Endothelial cell of umbilical vein (primary cell): ENCODE data around the gene SH3D19. TPM values are rescaled to one million over a fixed set of nuclear protein-coding genes. Genes with fewer than 3 reads are reported as not detected.

Source experiments
- BruUV-seq: library from RNA; stranded (reverse); fragments of 400-500 nt; replicated peaks from 2 replicates; lab custom pipeline; 2021; lab: Mats Ljungman, UMichigan
- CTCF ChIA-PET: fragments of 300-600, 350-600 bp; sonication (Branson Sonifier 250); formaldehyde crosslinking; loops from one replicate; lab custom pipeline; 2021; ENCODE audit warnings: antibody characterized with exemption, inconsistent platforms; lab: Charles Lee
- POLR2A ChIA-PET: fragments of 300-600, 350-600 bp; sonication (Branson Sonifier 250); formaldehyde crosslinking; loops from one replicate; lab custom pipeline; 2021; ENCODE audit warnings: antibody characterized with exemption, inconsistent platforms; lab: Charles Lee
- DNase-seq: peaks from one replicate; pipeline ENCODE4 v3.0.0-alpha.2; 2011; ENCODE audit warnings: low read depth, low spot score
- FAIRE-seq: peaks from 2 replicates; lab custom pipeline; 2011; peaks lifted over from hg19 to GRCh38; lab: Jason Lieb, UNC
- H2AFZ ChIP-seq: 2 replicates; pipeline ENCODE4 v1.6.0; 2012; ENCODE audit warnings: low read depth, low read length, control low read depth, inconsistent platforms
- H3K27ac ChIP-seq: 2 replicates; pipeline ENCODE4 v1.5.1; 2011; ENCODE audit warnings: low read depth, mild to moderate bottlenecking, control low read depth, low read length, moderate library complexity; ENCODE audit not compliant: insufficient read depth
- H3K27me3 ChIP-seq, 2 experiments: 2 replicates each; pipeline versions ENCODE4 v1.6.0 to v1.6.1; 2011; ENCODE audit warnings: low read length in 2 of 2, mixed read lengths in 1 of 2; ENCODE audit not compliant: control insufficient read depth in 2 of 2, insufficient read depth in 2 of 2
- H3K36me3 ChIP-seq, 2 experiments: 2 replicates in 1 of 2; 3 replicates in 1 of 2; pipeline ENCODE4 v1.5.1; 2011; ENCODE audit warnings: low read length in 2 of 2, mild to moderate bottlenecking in 1 of 2, moderate library complexity in 1 of 2; ENCODE audit not compliant: control insufficient read depth in 2 of 2, insufficient read depth in 2 of 2; ENCODE audit errors: extremely low read depth in 1 of 2
- H3K4me1 ChIP-seq: 3 replicates; pipeline ENCODE4 v1.5.1; 2011; ENCODE audit warnings: mild to moderate bottlenecking, low read length; ENCODE audit not compliant: control insufficient read depth, insufficient read depth; ENCODE audit errors: extremely low read depth
- H3K4me2 ChIP-seq: 2 replicates; pipeline ENCODE4 v1.6.1; 2011; ENCODE audit warnings: low read length, control low read depth, mixed read lengths; ENCODE audit not compliant: insufficient read depth
- H3K4me3 ChIP-seq, 3 experiments: fragments of 200-600 bp in 1 of 3; sonication (generic), shearing (Covaris generic) in 1 of 3; replicated peaks in 1 of 3; 2 replicates each; pipeline ENCODE4 v1.5.1; 2011 to 2016; ENCODE audit warnings: control low read depth in 3 of 3, low read length in 3 of 3, mild to moderate bottlenecking in 2 of 3, inconsistent platforms in 1 of 3, low read depth in 1 of 3, moderate library complexity in 1 of 3; ENCODE audit not compliant: insufficient read depth in 1 of 3
- H3K79me2 ChIP-seq: 2 replicates; pipeline ENCODE4 v1.6.0; 2012; ENCODE audit warnings: low read length, inconsistent platforms; ENCODE audit not compliant: control insufficient read depth, insufficient read depth
- H3K9ac ChIP-seq: replicated peaks from 2 replicates; pipeline ENCODE3; 2011; ENCODE audit warnings: low read length, control low read depth; ENCODE audit not compliant: insufficient read depth; ENCODE audit errors: extremely low read depth
- H3K9me1 ChIP-seq: replicated peaks from 3 replicates; pipeline ENCODE4 v1.6.0; 2011; ENCODE audit warnings: mild to moderate bottlenecking, low read length; ENCODE audit not compliant: control insufficient read depth, insufficient read depth; ENCODE audit errors: extremely low read depth
- H3K9me3 ChIP-seq: replicated peaks from 2 replicates; pipeline ENCODE4 v1.5.1; 2012; ENCODE audit warnings: low read length, inconsistent platforms; ENCODE audit not compliant: control insufficient read depth, insufficient read depth
- H4K20me1 ChIP-seq: replicated peaks from 2 replicates; pipeline ENCODE3; 2011; ENCODE audit warnings: mild to moderate bottlenecking, low read length; ENCODE audit not compliant: control insufficient read depth, insufficient read depth; ENCODE audit errors: extremely low read depth
- EZH2 ChIP-seq: IDR thresholded peaks from 2 replicates; pipeline ENCODE4 v1.6.1; 2012; ENCODE audit warnings: borderline replicate concordance, low read depth, mild to moderate bottlenecking, moderate library complexity, low read length, inconsistent platforms; ENCODE audit not compliant: severe bottlenecking
- FOS ChIP-seq: IDR thresholded peaks from 2 replicates; pipeline ENCODE4 v1.6.1; 2011; ENCODE audit warnings: mild to moderate bottlenecking, low read length, moderate library complexity, borderline replicate concordance; ENCODE audit not compliant: insufficient read depth
- GATA2 ChIP-seq: IDR thresholded peaks from 2 replicates; pipeline ENCODE4 v1.7.0; 2011; ENCODE audit warnings: low read depth, mild to moderate bottlenecking, moderate library complexity, mixed read lengths, low read length; ENCODE audit not compliant: insufficient read length, insufficient read depth
- JUN ChIP-seq: IDR thresholded peaks from 2 replicates; pipeline ENCODE4 v1.6.1; 2011; ENCODE audit warnings: borderline replicate concordance, low read depth; ENCODE audit not compliant: insufficient read length, insufficient read depth
- MYC ChIP-seq: IDR thresholded peaks from one replicate; pipeline ENCODE4 v1.6.1; 2011; ENCODE audit warnings: mild to moderate bottlenecking, low read depth, low read length
- POLR2A ChIP-seq: IDR thresholded peaks from 2 replicates; pipeline ENCODE4 v1.6.1; 2012; ENCODE audit warnings: low read depth, mild to moderate bottlenecking, control low read depth, low read length
- POLR2AphosphoS5 ChIP-seq: IDR thresholded peaks from 2 replicates; pipeline ENCODE4 v1.6.1; 2012; ENCODE audit warnings: low read depth, mild to moderate bottlenecking, control low read depth, low read length, moderate library complexity; ENCODE audit not compliant: insufficient read depth
- dilution Hi-C: fragments of 300-500 bp; cut with MboI; formaldehyde crosslinking; loops from one replicate; pipeline ENCODE4 v1.15.0; 2019; ENCODE audit warnings: low sequenced_read_pairs; ENCODE audit not compliant: extremely low pct_ligation_motif_present
- intact Hi-C: fragments of 100-400 bp; cut with micrococcal nuclease; formaldehyde crosslinking; loops from one replicate; pipeline ENCODE4 v1.10.0; 2022
- polyA plus RNA-seq, 4 experiments: library from polyadenylated mRNA; depleted of rRNA in 3 of 4; stranded (reverse) in 3 of 4; unstranded in 1 of 4; fragments of >200 nt; gene quantifications; 2 replicates each; pipeline versions ENCODE4 v1.2.1 to v1.2.3, GENCODE V29; 2011 to 2012; ENCODE audit warnings: missing spikeins in 1 of 4
- total RNA-seq: library from RNA; stranded (reverse); gene quantifications from 2 replicates; pipeline ENCODE4 v1.2.3, GENCODE V29; 2021
- TF ChIP-seq, protein P1 (sequence below), 2 donors: IDR thresholded peaks; 1 replicate in 1 of 2; 2 replicates in 1 of 2; pipeline ENCODE4 v1.5.1; 2011; ENCODE audit warnings: low read length in 2 of 2, mild to moderate bottlenecking in 2 of 2, moderate library complexity in 2 of 2, control low read depth in 1 of 2, inconsistent platforms in 1 of 2, low read depth in 1 of 2; ENCODE audit not compliant: insufficient read depth in 1 of 2; ENCODE audit errors: extremely low read depth in 1 of 2
- TF ChIP-seq, protein P2 (sequence below): IDR thresholded peaks from 2 replicates; pipeline ENCODE4 v1.6.1; 2011; ENCODE audit not compliant: insufficient read depth, insufficient read length

Gene SH3D19
- total and polyA plus RNA-seq, 2 donors (not counting 3 experiments of a cell fraction or from before 2014, with no cell fraction given): 37.5 to 92.8 TPM

DNA sequence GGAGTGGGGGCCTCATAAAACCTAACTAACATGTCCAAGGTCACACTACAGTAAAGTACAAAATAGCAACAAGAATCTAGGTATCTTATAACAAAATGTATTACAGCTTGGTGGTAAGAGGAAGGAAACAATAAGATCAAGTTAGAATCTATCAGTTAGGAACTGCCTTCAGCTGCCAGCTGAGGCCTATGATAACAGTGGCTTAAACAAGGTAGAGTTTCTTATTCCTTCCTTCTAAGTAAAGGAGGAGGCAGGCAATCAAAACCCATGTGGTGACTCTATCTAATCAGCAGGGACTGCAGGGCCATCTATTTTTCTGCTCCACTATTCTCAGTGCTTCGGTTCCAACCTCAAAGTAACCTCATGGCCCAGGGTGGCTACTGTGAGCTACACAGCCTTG, 10.9 kb downstream of the SH3D19 start:
- H3K79me2 ChIP-seq: peaks cover 52% of the 10 kb centered on the region
- POLR2A ChIA-PET: interaction anchor here (1.2 kb wide), 1 partner anchor 11 kb away, joined by 3 read pairs; the partner anchor contains the start of gene SH3D19
- dilution Hi-C loops (no loop called here), intact Hi-C loops (no loop called here)
- peak overlapping the region; percentile 38 for H3K9ac ChIP-seq
- H3K4me2 ChIP-seq: peak overlapping the region; percentile 88
- no peaks in the 10 kb centered on the region for H3K9me1 ChIP-seq
- no peak overlapping the region for H3K4me3 ChIP-seq
- H2AFZ ChIP-seq: no peak overlapping the region
- peaks cover 48% of the 10 kb centered on the region for H3K4me1 ChIP-seq
- no peaks in the 10 kb centered on the region for H3K27me3 ChIP-seq
- BruUV-seq: no TSS peak
- H3K9me3 ChIP-seq: no peaks in the 10 kb centered on the region
- H3K27ac ChIP-seq: peak overlapping the region; percentile 72
- TF ChIP-seq EZH2: no peak
- no peak for TF ChIP-seq MYC
- TF ChIP-seq JUN: no peak
- no peaks in the 10 kb centered on the region for H4K20me1 ChIP-seq
- FAIRE-seq (no peak), DNase-seq (peak; percentile 54)
- H3K36me3 ChIP-seq: no peaks in the 10 kb centered on the region
- CTCF ChIA-PET: interaction anchor here (0.8 to 2.5 kb wide), 4 partner anchors 8 to 30 kb away, joined by 3 to 11 read pairs (median 7); partner anchors contain the start of gene SH3D19

DNA sequence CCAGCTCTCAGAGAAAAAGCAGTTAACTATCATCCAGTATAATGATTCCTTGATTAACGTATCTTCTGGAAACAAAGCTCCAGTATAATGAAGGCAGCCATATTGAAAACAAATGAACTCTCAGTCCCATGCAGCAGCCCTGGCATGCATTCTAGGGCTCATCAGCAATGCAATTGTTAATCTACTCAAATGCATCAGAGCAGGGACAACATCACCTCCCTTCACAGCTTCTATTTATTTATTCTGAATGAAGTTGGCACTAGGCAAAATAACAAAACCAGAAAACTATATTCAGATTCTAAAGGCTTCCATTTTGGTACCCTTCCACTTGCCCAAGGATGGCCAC, 11.4 kb downstream of the SH3D19 start:
- H3K9me3 ChIP-seq: no peaks in the 10 kb centered on the region
- H3K27me3 ChIP-seq: no peaks in the 10 kb centered on the region
- H3K79me2 ChIP-seq: peaks cover 49% of the 10 kb centered on the region
- no peak overlapping the region for H3K9ac ChIP-seq
- peaks cover 48% of the 10 kb centered on the region for H3K4me1 ChIP-seq
- TF ChIP-seq EZH2: no peak
- TF ChIP-seq JUN: no peak
- no peak for TF ChIP-seq FOS
- TF ChIP-seq POLR2AphosphoS5: no peak
- TF ChIP-seq, protein P1, sequence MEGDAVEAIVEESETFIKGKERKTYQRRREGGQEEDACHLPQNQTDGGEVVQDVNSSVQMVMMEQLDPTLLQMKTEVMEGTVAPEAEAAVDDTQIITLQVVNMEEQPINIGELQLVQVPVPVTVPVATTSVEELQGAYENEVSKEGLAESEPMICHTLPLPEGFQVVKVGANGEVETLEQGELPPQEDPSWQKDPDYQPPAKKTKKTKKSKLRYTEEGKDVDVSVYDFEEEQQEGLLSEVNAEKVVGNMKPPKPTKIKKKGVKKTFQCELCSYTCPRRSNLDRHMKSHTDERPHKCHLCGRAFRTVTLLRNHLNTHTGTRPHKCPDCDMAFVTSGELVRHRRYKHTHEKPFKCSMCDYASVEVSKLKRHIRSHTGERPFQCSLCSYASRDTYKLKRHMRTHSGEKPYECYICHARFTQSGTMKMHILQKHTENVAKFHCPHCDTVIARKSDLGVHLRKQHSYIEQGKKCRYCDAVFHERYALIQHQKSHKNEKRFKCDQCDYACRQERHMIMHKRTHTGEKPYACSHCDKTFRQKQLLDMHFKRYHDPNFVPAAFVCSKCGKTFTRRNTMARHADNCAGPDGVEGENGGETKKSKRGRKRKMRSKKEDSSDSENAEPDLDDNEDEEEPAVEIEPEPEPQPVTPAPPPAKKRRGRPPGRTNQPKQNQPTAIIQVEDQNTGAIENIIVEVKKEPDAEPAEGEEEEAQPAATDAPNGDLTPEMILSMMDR (IDR thresholded peaks at IDR 0.05; ENCODE audit: extremely low read depth in 1 of 2, insufficient read depth in 1 of 2, low read depth in 1 of 2, low read length in 2 of 2): no peak
- TF ChIP-seq MYC: no peak
- TF ChIP-seq GATA2: no peak
- TF ChIP-seq, protein P2, sequence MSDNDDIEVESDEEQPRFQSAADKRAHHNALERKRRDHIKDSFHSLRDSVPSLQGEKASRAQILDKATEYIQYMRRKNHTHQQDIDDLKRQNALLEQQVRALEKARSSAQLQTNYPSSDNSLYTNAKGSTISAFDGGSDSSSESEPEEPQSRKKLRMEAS: no peak
- no peak for TF ChIP-seq POLR2A
- BruUV-seq: no TSS peak
- H3K27ac ChIP-seq: no peak overlapping the region
- dilution Hi-C loops (no loop called here), intact Hi-C loops (no loop called here)
- no peak for DNase-seq
- POLR2A ChIA-PET: no interaction called here
- H4K20me1 ChIP-seq: no peaks in the 10 kb centered on the region
- H3K9me1 ChIP-seq: no peaks in the 10 kb centered on the region
- peak overlapping the region; percentile 88 for H3K4me2 ChIP-seq
- no peaks in the 10 kb centered on the region for H3K36me3 ChIP-seq
- CTCF ChIA-PET: interaction anchor here (0.5 to 2.5 kb wide), 4 partner anchors 10 to 16 kb away, joined by 3 to 11 read pairs (median 7); partner anchors contain the start of gene SH3D19
- H2AFZ ChIP-seq: no peak overlapping the region
- no peak for FAIRE-seq
- no peak overlapping the region for H3K4me3 ChIP-seq
